Activated CD8-positive, alpha-beta memory T cell treated with anti-CD3 and anti-CD28 coated beads for 36 hours (primary cell): ENCODE results near the gene NEO1. TPM values are rescaled to one million over a fixed set of nuclear protein-coding genes. Genes with fewer than 3 reads are reported as not detected.

Experiments used
- CTCF ChIA-PET: fragments of 350-600 bp; sonication (Branson Sonifier 250); formaldehyde crosslinking; loops from one replicate; lab custom pipeline; 2021; ENCODE audit warnings: antibody characterized with exemption; lab: Charles Lee
- POLR2A ChIA-PET: fragments of 350-600 bp; sonication (Branson Sonifier 250); formaldehyde crosslinking; loops from one replicate; lab custom pipeline; 2021; ENCODE audit warnings: antibody characterized with exemption; lab: Charles Lee
- total RNA-seq, 2 experiments: library from RNA; stranded (reverse); gene quantifications; one replicate each; pipeline ENCODE4 v1.2.3, GENCODE V29; 2021

Gene NEO1
- total RNA-seq, 2 experiments from 2014 or later: 5.4 to 7.6 TPM

- POLR2A ChIA-PET: no interaction called here
- CTCF ChIA-PET: no interaction called here
These were observed 23.3 kb upstream of the NEO1 start for GRCh38 chr15:73028831-73029451.

DNA sequence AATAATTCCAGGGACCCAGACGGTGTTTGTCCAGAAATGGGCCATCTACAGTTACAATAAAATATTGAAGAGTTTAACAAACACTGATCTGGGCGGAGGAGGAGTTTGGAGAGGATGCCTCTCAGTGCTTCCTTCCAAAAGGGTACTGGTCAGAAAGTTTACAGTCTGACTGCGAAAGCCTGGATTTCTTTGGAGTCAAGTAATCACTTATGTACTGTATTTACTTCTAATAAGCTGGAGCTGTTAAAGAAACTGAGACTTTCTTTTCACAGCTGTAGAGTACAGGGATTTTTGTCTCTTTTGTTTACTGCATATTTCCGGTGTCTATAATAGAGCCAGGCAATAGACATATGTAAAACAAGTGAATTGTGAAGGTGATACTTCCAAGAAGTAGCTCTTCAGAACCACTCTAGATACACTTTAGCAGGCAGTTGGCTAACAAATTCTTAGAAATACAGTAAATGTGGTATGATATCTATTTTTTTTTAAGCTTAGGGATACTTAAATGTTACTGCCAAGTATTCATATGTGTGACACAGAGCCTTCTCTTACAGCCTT is 22.1 kb upstream of the NEO1 start:
- CTCF ChIA-PET: no interaction called here
- POLR2A ChIA-PET: no interaction called here

DNA sequence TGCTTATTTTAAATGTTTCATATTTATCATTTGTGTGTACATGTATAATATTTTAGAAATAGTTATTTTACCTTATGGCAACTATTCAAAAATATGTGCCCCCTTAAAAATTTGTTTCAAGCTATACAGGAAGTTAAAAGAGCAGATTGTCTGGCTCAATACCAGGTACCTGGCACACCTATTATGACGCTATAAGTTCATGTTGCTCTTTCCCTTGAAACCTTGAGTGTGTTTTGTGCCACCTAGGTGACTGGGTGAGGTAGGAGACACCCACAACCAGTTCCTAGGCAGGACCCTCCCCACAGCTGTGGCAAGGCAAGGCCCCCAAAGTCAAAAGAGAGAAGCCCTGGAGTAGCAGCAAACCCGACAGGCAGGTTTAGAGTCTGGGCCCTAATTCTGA is 20.6 kb upstream of the NEO1 start:
- ChIA-PET POLR2A (no interaction called here), CTCF (no interaction called here)

DNA sequence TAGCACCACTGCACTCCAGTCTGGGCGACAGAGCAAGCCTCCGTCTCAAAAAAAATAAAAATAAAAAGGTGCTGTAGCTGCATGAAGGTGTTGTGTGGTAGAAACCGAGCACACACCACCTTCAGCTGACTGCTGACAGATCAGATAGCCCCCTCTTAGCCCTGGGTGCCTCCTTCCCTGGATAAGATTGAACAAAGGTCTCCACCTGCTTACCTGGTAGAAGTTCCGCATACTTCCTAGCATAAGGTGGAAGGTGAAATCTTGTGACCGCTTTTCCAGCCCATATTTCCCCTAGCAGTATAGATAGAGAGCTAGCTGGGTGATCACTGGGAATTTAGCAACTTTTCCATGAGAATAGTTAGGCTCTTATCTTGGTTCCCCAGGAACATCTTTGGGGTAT is 18.7 kb upstream of the NEO1 start:
- ChIA-PET POLR2A (no interaction called here), CTCF (no interaction called here)

- CTCF ChIA-PET: no interaction called here
- POLR2A ChIA-PET: no interaction called here
These were observed 18.0 kb upstream of the NEO1 start for GRCh38 chr15:73034221-73034620.

DNA sequence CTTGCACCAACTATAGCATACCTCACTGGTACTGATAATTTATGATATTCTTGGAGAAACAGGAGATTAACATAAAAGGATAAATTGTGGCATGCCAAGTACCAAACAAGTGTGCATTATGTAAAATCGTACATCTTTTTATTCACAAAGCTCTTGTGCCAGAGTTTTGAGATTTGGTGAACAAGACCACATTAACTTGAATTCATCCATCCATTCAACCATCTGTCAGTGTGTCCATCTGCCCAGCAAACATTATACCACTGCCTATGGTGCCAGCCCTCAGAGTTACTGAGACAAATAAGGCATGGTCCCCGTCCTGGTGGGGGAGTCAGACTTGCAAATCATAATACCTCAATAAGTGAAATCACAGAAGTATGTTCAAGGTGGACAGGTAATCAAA is 17.0 kb upstream of the NEO1 start:
- POLR2A ChIA-PET: interaction anchor here (0.7 kb wide), 1 partner anchor 20 kb away, joined by 3 read pairs; no protein-coding TSS in a partner anchor
- CTCF ChIA-PET: no interaction called here

DNA sequence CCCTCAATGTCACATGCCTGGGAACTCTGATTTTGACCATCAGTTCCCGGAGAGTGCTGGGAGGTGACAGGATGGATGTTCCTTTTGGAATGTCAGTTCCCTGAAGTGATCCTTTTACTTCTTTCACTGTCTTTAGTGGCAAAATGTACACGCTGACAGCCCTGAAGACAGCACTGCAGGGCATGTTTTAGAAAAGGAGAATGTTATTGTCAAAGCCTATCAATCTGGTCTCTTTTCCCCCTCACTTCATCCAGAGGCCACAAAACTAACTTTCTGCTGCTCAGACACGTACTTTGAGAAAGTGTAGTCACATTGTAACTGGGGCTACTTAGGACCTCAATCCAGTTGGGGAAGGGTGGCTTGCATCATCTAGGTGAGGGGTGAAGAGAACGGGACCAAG is 14.0 kb upstream of the NEO1 start:
- CTCF ChIA-PET: no interaction called here
- POLR2A ChIA-PET: no interaction called here

DNA sequence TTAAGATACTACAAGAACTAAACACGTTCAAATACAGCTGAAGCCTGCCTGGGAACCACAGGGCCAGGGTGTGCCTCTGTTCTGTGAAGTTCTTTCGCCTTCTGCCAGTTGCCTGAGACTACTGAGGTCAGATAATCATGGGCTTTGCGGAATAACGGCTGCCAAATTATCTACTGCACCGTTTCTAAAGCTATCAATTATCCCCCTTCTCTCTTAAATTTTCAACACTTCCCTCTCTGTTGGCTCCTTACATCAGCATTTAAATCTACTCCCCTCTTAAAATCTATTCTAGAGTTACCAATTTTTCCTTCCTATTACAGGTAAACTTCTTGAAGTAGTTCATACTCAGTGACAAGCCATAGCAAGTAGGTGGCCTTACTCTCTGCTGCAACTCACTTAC is 6.2 kb upstream of the NEO1 start:
- ChIA-PET POLR2A (no interaction called here), CTCF (interaction anchor here (0.6 kb wide), 1 partner anchor 240 kb away, joined by 3 read pairs; no protein-coding TSS in a partner anchor)

DNA sequence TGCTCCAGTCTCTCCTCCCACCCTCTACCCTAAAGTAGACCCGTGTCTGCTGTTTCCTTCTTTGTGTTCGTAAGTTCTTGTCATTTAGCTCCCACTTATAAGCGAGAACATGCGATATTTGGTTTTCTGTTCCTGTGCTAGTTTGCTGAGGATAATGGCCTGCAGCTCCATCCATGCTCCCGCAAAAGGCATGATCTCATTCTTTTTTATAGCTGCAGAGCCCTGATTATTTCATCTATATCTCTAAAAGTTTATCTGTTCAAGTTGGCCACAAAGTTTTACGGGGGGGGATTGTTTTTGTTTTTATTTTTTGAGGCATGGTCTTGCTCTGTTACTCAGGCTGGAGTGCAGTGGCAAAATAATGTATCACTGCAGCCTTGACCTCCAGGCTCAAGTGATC is 4.4 kb upstream of the NEO1 start:
- ChIA-PET POLR2A (no interaction called here), CTCF (no interaction called here)

- CTCF ChIA-PET: no interaction called here
These were observed 3.5 kb upstream of the NEO1 start for GRCh38 chr15:73048624-73049295.

DNA sequence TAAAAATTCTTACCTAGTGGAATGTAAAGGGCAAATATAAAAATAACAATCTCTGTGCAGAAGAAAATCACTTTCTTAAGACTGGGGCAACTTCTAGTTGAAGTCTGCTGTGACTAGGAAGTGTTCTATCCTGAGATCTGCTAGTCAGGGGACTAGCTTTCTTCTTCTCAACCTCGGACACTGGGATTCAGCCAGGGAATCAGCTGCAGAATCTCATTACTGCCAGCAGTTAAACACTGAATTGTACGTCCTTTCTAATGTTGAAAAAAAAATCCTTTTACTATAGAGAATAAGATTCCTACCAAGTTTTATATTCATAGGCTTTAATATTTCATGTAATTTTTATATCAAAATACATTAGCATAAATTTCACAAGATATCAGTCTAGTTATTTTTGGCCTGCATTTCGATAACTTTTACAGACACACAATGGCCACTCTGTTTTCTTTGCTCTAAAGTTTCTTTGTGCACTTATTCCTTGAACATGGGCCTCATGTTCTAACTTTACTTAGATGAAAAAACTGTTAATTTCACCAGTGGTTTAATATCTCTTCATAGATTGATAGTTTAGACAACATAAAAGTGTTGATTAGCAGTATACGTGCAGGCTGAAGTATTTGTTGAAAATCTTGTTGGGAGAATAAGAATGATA is 2.6 kb upstream of the NEO1 start:
- POLR2A ChIA-PET: no interaction called here
- CTCF ChIA-PET: no interaction called here

More at GRCh38 chr15:73048624-73049295, 3.5 kb upstream of the NEO1 start:
- POLR2A ChIA-PET: no interaction called here

DNA sequence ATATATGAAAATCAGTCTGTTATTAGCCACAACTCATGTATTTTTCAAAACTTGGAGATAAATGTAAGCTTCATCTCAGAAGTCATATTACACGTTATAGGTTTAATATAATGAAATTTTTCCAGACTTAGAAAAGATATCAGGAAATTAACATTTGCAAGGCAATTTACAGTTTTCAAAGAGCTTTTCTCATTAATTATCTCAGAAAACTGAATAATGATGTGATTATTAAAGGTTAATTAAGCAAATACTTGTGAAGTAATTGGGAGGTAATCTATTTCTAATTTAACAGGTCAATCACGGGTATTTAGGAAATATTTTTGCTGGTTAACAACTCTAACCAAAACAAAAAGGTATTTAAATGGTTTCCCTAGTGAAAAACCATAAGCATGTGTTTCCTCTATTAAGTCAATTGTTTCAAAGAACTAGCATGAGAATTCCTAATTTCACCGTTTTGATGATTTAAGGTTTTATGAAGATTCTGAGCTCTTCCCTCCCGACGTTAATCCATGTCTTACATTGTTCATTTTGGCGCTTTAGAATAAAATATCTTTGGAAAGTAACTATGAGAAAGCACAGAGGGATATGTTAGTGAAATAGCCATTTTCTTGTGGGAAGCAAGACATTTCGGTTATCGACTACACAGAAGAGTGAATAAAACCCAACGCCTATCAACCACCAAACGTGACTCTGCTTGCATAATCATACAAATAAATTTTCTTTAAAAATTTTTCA is 1.5 kb upstream of the NEO1 start:
- ChIA-PET POLR2A (no interaction called here), CTCF (no interaction called here)

DNA sequence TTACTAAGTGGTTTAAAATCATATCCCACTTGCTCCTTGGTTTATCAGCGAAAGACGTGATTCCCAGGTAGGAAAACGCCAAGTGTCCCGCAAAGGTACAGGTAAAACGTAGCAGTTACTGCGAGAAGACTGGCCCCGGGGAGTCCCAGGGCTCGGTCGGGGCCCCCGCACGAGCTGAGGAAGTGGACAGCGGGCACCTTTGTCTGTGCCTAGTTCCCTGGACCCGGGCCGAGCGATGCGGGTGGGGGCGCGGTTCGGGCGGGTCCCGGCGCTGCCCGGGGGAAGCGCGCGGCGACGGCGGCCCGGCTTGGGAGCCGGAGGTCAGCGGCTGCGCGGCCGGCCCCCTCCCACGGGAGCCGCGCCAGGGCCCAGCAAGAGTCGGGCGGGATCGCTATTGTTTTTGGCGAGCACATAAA is 864 bp upstream of the NEO1 start:
- POLR2A ChIA-PET: interaction anchor here (1.0 kb wide), 1 partner anchor 91 kb away, joined by 3 read pairs; no protein-coding TSS in a partner anchor
- CTCF ChIA-PET: no interaction called here

DNA sequence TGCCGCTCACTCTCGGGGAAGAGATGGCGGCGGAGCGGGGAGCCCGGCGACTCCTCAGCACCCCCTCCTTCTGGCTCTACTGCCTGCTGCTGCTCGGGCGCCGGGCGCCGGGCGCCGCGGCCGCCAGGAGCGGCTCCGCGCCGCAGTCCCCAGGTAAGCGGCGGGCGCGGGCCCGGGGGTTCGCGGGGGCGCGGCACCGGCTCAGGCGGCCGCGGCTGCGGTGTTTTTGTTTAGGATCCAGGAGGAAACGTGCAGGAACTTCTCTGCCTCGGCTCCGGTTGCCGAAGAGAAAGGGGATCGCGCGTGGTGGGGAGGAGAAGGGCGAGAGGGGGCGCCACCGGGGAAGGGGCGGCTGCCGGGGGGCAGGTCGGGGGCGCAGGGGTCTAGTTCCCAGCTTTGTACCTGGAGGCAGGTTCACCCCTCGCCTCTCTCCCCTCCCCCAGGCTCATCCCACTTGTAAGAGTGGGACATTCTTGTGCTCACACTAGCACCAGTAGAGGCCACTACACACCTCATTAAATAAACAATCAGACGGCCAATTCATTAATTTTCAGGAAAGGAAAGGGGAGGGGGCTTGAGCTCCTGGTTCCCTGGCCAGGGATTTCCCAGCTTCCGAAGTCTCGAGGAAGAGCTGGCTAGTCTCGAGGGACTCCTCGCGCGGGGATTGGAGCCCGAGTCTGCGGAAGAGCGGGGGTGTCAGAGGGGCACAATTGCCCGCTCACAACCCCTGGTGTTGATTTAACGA is 562 bp downstream of the NEO1 start:
- ChIA-PET POLR2A (no interaction called here), CTCF (interaction anchor here (0.6 kb wide), 1 partner anchor 443 kb away, joined by 4 read pairs; no protein-coding TSS in a partner anchor)

DNA sequence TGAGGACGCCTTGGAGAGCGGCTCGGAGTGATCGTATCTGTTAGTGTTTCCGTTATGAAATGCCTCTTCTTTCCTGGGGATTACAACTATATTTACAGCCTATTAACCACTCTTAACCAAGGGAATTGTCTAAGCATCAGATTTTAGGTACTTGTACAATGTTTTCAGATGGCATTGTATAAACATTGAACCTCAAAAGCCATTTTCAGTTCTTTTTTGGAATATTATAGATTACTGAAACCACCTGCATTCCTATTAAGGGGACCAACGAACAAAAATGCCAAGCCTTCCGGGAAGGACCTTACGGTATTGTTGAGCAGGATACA is 1.1 kb downstream of the NEO1 start:
- ChIA-PET CTCF (no interaction called here), POLR2A (no interaction called here)

DNA sequence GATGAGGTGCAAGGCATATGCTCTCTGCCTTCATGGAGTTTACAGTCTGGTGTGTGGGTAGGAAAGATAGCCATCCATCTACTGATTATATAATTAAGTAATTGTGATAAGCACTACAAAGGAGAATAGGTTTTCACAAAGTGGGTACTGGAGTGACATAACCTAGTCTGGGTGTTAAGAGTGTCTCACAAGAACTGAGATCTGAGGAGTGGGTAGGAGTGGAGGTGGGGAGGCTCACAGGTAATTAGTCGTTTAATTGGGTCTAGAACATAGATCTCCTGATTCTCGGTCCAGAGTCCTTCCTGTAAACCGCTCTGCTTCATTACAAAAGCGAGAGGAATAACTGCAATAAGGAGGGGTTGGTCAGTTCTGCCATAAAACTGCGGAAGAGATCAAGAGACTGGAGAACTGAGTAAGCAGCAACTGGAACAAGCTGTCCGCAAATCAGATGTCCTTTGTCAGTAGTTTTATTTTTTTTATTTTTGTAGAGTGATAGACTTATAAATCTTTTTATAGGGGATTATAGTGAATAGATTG is 2.2 kb downstream of the NEO1 start:
- ChIA-PET CTCF (no interaction called here), POLR2A (no interaction called here)

DNA sequence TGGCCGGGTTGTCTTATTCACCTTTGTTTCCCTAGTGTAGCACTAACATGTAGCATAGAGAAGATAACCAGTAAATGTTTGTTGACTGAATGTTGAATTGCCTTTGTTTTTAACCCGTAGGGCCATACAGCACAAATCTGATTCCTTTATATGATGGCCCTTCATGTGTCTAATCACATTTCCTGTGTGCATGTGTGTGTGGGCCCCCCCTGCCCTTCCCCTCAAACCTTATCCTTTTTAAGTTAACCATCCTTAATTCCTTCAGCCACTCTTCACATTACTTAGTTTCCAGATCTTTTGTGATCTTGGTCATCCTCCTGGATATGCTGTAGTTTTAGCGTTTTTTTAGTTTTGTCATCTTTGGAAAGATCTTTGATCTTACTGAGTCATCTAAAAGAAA is 4.2 kb downstream of the NEO1 start:
- ChIA-PET POLR2A (no interaction called here), CTCF (no interaction called here)

DNA sequence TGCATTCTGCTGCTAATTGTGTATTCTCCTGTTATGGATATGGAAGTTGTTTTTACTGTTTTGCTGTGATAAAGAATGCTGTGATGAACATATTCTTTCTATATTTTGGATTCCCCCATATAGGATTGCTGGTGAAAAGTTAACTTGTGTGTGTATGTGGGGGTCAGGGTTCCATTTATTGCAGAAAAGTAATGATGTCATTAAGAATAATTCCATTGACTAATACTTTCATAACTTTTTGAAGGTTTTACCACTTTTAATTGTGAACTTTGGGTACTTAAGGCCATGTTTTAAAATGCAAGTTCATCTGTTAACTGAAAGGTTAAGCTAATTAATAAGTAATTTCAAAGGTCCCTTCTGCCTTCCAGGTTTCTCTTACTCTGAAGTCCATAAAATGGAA is 6.2 kb downstream of the NEO1 start:
- CTCF ChIA-PET: no interaction called here

DNA sequence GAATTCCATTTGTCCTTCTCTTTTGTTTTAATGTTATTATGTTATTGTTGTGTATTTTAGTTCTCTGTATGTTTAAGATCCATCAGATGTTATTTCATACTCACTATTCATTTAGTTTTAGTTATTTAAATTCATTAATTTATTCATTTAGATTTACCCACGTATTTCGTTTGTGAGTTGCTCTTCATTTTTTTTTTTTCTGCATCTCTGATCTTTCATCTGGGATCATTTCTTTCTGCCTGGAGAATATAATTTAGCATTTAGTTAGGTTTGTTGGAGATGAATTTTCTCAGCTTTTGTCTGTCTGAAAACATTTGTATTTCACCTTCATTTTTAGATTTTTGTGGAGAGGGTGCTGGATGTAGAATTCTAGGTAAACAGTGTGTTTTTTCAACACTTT is 12.9 kb downstream of the NEO1 start:
- POLR2A ChIA-PET: no interaction called here
- CTCF ChIA-PET: interaction anchor here (0.5 kb wide), 1 partner anchor 51 kb away, joined by 3 read pairs; no protein-coding TSS in a partner anchor

More for the DNA sequence above, 6.2 kb downstream of the NEO1 start:
- POLR2A ChIA-PET: no interaction called here
